GM18520 (cell line): Measurements from ENCODE around the gene ARF3.

Experiments
- ATAC-seq: cut with Tn5 transposase; IDR thresholded peaks from one replicate; pipeline ENCODE4 v1.9.1; 2021; ENCODE audit not compliant: unreplicated experiment

The ARF3 gene

GRCh38 chr12:48982397-48983080 is 25.3 kb upstream of the ARF3 start:
- no peak for ATAC-seq

- no peak for ATAC-seq
These were observed 24.5 kb upstream of the ARF3 start for GRCh38 chr12:48981757-48982157.

- ATAC-seq, result no peak
These were observed 23.9 kb upstream of the ARF3 start for GRCh38 chr12:48980953-48981756.

- ATAC-seq, result no peak
These were observed 23.2 kb upstream of the ARF3 start for GRCh38 chr12:48980389-48980952.

- ATAC-seq, result no peak
These were observed 22.5 kb upstream of the ARF3 start for GRCh38 chr12:48979602-48980388.

- no peak for ATAC-seq
These were observed 21.7 kb upstream of the ARF3 start for GRCh38 chr12:48978741-48979601.

GRCh38 chr12:48978291-48978740 is 21.0 kb upstream of the ARF3 start, which contains the start of gene WNT1:
Gene WNT1 (plus strand): TSS chr12:48978322. CDS start chr12:48978651, 329 bp downstream.
- no peak for ATAC-seq

- no peak for ATAC-seq
These were observed 20.3 kb upstream of the ARF3 start for GRCh38 chr12:48977290-48978281.

GRCh38 chr12:48973941-48974673 is 16.8 kb upstream of the ARF3 start:
- ATAC-seq, result no peak

- ATAC-seq, result no peak
These were observed 16.2 kb upstream of the ARF3 start for GRCh38 chr12:48973531-48973930.

GRCh38 chr12:48972952-48973483 is 15.7 kb upstream of the ARF3 start:
- ATAC-seq, result no peak

GRCh38 chr12:48972213-48972951 is 15.1 kb upstream of the ARF3 start:
- ATAC-seq, result no peak

GRCh38 chr12:48970702-48971334 is 13.5 kb upstream of the ARF3 start:
- no peak for ATAC-seq

- no peak for ATAC-seq
These were observed 12.8 kb upstream of the ARF3 start for GRCh38 chr12:48969833-48970701.

- no peak for ATAC-seq
These were observed 12.0 kb upstream of the ARF3 start for GRCh38 chr12:48969160-48969771.

- no peak for ATAC-seq
These were observed 11.2 kb upstream of the ARF3 start for GRCh38 chr12:48968467-48968866.
